MM.1S (cell line): ENCODE data around the gene PUS1.

ENCODE experiments used
- DNase-seq: peaks from one replicate; pipeline ENCODE4 v3.0.0-alpha.2; 2015
- H2AFZ ChIP-seq: fragments of 300-600 bp; sonication (generic); 2 replicates; pipeline ENCODE4 v1.6.0; 2016; ENCODE audit warnings: antibody characterized with exemption, low read length
- H3F3A ChIP-seq: fragments of 300-600 bp; sonication (generic); 2 replicates; pipeline ENCODE4 v1.6.1; 2016; ENCODE audit warnings: mild to moderate bottlenecking, antibody characterized with exemption, low read length, moderate library complexity, mixed read lengths; ENCODE audit not compliant: insufficient read depth
- H3K27ac ChIP-seq: fragments of 300-600 bp; sonication (generic); 2 replicates; pipeline ENCODE4 v1.5.1; 2016; ENCODE audit warnings: mild to moderate bottlenecking, low read length
- H3K27me3 ChIP-seq: fragments of 300-600 bp; sonication (generic); replicated peaks from 2 replicates; pipeline ENCODE4 v1.6.0; 2016; ENCODE audit warnings: low read length; ENCODE audit not compliant: insufficient read depth
- H3K36me3 ChIP-seq: fragments of 300-600 bp; sonication (generic); replicated peaks from 2 replicates; pipeline ENCODE4 v1.6.1; 2016; ENCODE audit warnings: mild to moderate bottlenecking, low read length, mixed read lengths; ENCODE audit not compliant: insufficient read depth
- H3K4me1 ChIP-seq: fragments of 300-600 bp; sonication (generic); 2 replicates; pipeline ENCODE4 v1.6.1; 2016; ENCODE audit warnings: low read length, mixed read lengths
- H3K4me2 ChIP-seq: fragments of 300-600 bp; sonication (generic); 2 replicates; pipeline ENCODE4 v1.6.0; 2016; ENCODE audit warnings: low read depth, low read length
- H3K4me3 ChIP-seq: fragments of 300-600 bp; sonication (generic); 2 replicates; pipeline ENCODE4 v1.5.1; 2016; ENCODE audit warnings: low read length, mixed read lengths
- H3K79me2 ChIP-seq: fragments of 300-600 bp; sonication (generic); 2 replicates; pipeline ENCODE4 v1.6.1; 2016; ENCODE audit warnings: mixed run types, low read length, mixed read lengths
- H3K9ac ChIP-seq: fragments of 300-600 bp; sonication (generic); 2 replicates; pipeline ENCODE4 v1.6.1; 2016; ENCODE audit warnings: low read length, mixed read lengths
- H3K9me2 ChIP-seq: fragments of 300-600 bp; sonication (generic); replicated peaks from 2 replicates; pipeline ENCODE4 v1.6.1; 2016; ENCODE audit warnings: mild to moderate bottlenecking, low read length, mixed read lengths; ENCODE audit not compliant: insufficient read depth
- H3K9me3 ChIP-seq: fragments of 300-600 bp; sonication (generic); replicated peaks from 2 replicates; pipeline ENCODE4 v1.6.1; 2016; ENCODE audit warnings: mild to moderate bottlenecking, low read length, mixed read lengths; ENCODE audit not compliant: insufficient read depth
- H4K20me1 ChIP-seq: fragments of 300-600 bp; sonication (generic); 2 replicates; pipeline ENCODE4 v1.6.1; 2016; ENCODE audit warnings: mild to moderate bottlenecking, low read length, moderate library complexity, mixed read lengths; ENCODE audit not compliant: insufficient read depth
- EZH2 ChIP-seq: fragments of 300-600 bp; sonication (generic); optimal IDR thresholded peaks from 2 replicates; pipeline ENCODE3; 2017; ENCODE audit warnings: low read depth, mild to moderate bottlenecking, antibody characterized with exemption, low read length, mixed read lengths
- EZH2phosphoT487 ChIP-seq: fragments of 300-600 bp; sonication (generic); IDR thresholded peaks from 2 replicates; pipeline ENCODE4 v1.6.1; 2018; ENCODE audit warnings: antibody characterized with exemption, low read length
- TF ChIP-seq, protein P1 (sequence below): fragments of 300-600 bp; sonication (generic); IDR thresholded peaks from 2 replicates; pipeline ENCODE4 v1.5.1; 2016; ENCODE audit warnings: antibody characterized with exemption, low read length, mixed read lengths

Gene PUS1

DNA sequence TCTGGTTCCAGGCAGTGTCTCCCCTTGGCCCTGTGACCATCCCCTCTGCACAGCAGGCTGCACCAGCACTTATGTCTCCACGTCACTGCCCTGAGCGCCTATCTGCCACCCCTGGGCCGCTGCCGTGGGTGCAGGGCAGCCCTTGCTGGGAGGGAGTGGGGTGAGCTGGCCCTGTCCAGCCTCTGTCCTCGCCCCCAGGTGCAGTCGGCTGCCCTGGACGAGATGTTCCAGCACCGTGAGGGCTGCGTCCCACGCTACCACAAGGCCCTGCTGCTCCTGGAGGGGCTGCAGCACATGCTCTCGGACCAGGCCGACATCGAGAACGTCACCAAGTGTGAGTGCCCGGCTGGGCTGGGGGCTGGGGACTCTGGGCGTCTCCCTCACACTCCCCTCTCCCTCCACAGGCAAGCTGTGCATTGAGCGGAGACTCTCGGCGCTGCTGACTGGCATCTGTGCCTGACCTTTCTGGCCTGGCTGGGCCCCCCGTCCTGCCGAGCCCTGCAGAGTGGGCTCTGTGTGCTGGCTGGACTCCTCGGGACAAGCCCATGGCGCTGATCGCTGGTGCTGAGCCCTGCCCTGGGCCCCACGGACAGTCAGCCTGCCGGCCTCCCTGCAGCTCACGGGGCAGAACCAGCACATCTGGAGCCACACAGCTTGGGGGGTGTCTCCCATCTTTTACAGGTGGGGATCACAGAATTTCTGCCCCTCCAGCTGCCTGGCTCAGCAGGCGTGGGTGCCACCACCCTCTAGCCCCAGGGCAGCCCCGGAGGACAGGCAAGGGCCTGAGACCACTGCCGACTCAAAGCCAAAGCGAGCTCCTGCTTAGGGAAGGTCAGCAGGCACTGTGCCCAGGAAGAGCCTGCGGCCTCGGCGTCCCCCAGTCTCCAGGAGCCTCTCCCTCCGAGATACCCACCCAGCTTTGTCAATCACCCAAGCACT, 7.9 kb upstream of the PUS1 start:
- TF ChIP-seq EZH2phosphoT487 (no peak), EZH2 (no peak)
- TF ChIP-seq, protein P1, sequence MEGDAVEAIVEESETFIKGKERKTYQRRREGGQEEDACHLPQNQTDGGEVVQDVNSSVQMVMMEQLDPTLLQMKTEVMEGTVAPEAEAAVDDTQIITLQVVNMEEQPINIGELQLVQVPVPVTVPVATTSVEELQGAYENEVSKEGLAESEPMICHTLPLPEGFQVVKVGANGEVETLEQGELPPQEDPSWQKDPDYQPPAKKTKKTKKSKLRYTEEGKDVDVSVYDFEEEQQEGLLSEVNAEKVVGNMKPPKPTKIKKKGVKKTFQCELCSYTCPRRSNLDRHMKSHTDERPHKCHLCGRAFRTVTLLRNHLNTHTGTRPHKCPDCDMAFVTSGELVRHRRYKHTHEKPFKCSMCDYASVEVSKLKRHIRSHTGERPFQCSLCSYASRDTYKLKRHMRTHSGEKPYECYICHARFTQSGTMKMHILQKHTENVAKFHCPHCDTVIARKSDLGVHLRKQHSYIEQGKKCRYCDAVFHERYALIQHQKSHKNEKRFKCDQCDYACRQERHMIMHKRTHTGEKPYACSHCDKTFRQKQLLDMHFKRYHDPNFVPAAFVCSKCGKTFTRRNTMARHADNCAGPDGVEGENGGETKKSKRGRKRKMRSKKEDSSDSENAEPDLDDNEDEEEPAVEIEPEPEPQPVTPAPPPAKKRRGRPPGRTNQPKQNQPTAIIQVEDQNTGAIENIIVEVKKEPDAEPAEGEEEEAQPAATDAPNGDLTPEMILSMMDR: no peak
- H4K20me1 ChIP-seq: no peaks in the 10 kb centered on the region
- H3F3A ChIP-seq: 0 out of 2 replicates have a peak, but pooled peaks cover 6% of the 10 kb centered on the region
- H3K27me3 ChIP-seq: no peaks in the 10 kb centered on the region
- H3K4me3 ChIP-seq: no peak overlapping the region
- H3K9ac ChIP-seq: no peak overlapping the region
- no peak for DNase-seq
- no peak overlapping the region for H3K27ac ChIP-seq
- H2AFZ ChIP-seq: no peak overlapping the region
- no peaks in the 10 kb centered on the region for H3K79me2 ChIP-seq
- H3K9me2 ChIP-seq: no peaks in the 10 kb centered on the region
- no peaks in the 10 kb centered on the region for H3K9me3 ChIP-seq
- H3K4me1 ChIP-seq: peaks cover 5% of the 10 kb centered on the region
- no peak overlapping the region for H3K4me2 ChIP-seq
- no peaks in the 10 kb centered on the region for H3K36me3 ChIP-seq

DNA sequence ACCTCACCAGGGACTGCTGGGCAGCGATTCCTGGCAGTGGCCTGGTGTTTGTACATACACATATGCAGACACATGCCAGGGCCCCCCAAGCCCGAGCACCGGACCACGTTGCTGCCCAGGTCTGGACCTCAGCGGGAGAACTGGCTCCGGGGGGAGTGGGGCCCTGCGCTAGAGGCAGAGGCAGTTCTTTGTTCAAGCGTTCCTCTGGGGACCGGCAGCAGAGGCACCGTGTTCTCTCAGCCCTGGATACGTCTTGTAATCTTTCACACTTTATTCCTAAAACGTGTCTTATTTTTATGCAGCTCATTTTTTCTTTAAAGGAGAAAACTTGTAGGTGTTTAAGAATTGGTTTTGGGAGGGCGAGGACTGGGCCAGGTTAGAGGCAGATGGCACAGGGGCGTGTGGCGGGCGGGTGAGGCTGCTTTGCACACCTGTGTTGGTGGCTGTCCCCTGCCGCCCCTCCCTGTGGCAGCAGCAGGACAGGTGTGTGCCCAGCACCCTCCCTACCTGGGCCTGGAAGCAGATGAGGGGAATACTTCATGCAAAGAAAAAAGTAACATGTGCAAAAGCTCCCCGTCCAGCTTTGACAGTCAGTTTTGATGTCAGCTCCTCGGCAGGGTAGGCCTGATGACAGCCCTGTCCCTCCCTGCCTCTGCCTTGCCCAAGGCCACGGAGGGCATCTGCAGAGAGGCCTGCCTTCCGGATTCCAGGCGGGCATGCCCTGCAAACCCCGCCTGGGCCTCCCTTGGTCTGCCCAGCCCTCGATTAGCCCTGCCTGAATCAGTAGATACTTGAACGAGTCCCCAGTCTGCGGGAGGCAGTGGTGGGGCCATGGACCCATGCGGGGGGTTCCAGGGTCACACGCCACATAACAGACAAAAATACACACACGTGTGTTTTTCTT, 7.0 kb upstream of the PUS1 start:
- Histone ChIP-seq H3K79me2 (no peaks in the 10 kb centered on the region), H3K36me3 (no peaks in the 10 kb centered on the region), H3K4me2 (no peak overlapping the region), H3F3A (0 out of 2 replicates have a peak, but pooled peaks cover 6% of the 10 kb centered on the region), H4K20me1 (no peaks in the 10 kb centered on the region), H2AFZ (no peak overlapping the region), H3K4me3 (no peak overlapping the region), H3K27me3 (no peaks in the 10 kb centered on the region), H3K9me3 (no peaks in the 10 kb centered on the region), H3K4me1 (peaks cover 5% of the 10 kb centered on the region), H3K9me2 (no peaks in the 10 kb centered on the region), H3K9ac (no peak overlapping the region), H3K27ac (no peak overlapping the region)
- no peak for DNase-seq
- TF ChIP-seq EZH2phosphoT487 (no peak), EZH2 (no peak)
- TF ChIP-seq, protein P1: no peak

DNA sequence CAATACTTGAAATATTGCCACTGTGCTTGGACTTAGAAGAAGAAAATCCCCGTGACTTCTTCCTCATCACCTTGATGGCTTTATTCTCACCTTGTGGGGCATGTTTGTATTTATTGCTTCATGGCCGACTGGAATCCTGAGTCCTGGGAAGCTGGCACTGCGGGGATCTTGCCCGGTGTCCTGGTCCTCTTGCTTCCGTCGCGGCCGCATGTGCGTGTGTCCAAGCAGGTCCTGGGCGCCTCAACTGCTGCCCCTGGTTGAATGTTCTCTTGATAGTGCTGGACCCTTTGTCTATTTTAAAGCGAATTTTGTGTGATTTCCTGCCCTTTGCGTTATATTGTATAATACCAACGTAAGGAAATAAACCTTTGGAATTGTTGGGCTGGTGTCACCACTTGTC, 6.3 kb upstream of the PUS1 start:
- H3K9me2 ChIP-seq: no peaks in the 10 kb centered on the region
- no peaks in the 10 kb centered on the region for H4K20me1 ChIP-seq
- 0 out of 2 replicates have a peak, but pooled peaks cover 6% of the 10 kb centered on the region for H3F3A ChIP-seq
- H3K36me3 ChIP-seq: no peaks in the 10 kb centered on the region
- H2AFZ ChIP-seq: no peak overlapping the region
- no peak for DNase-seq
- no peak overlapping the region; the same call in 1 of the 2 replicates for H3K9ac ChIP-seq
- peaks cover 5% of the 10 kb centered on the region for H3K4me1 ChIP-seq
- H3K4me2 ChIP-seq: no peak overlapping the region
- H3K27ac ChIP-seq: peak overlapping the region; percentile 22; the same call in 1 of the 2 replicates
- H3K9me3 ChIP-seq: no peaks in the 10 kb centered on the region
- TF ChIP-seq EZH2: no peak
- TF ChIP-seq, protein P1: no peak
- TF ChIP-seq EZH2phosphoT487: no peak
- H3K4me3 ChIP-seq: no peak overlapping the region
- no peaks in the 10 kb centered on the region for H3K27me3 ChIP-seq
- H3K79me2 ChIP-seq: no peaks in the 10 kb centered on the region
